Measurements from ENCODE around the gene ATF7IP2.
"Not testable (repeated sequence)": the region's sequence is repeated elsewhere in the genome, so short reads cannot be mapped to it uniquely, and the experiment has no call there.

ATF7IP2 gene

DNA sequence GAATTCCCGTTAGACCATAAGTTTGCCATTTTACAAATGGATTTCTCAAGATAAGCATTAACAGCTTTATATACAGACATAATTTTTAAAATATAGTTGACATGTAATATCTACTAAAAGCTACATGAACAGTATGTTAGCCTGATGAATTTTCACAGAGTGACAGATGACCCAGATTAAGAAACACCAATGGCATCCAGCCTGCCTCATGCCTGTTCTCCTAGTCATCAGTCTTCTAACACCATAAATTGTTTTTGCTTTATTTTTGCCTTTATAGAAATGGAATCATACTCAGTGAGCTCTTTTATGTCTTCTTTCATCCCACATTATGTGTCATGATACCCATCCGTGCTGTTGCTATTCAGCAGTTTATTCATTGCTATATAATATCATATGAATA, 80.0 kb downstream of the ATF7IP2 start:
- no peak for DNase-seq

GRCh38 chr16:10466313-10466712, 80.5 kb downstream of the ATF7IP2 start:
- no peak for DNase-seq

DNA sequence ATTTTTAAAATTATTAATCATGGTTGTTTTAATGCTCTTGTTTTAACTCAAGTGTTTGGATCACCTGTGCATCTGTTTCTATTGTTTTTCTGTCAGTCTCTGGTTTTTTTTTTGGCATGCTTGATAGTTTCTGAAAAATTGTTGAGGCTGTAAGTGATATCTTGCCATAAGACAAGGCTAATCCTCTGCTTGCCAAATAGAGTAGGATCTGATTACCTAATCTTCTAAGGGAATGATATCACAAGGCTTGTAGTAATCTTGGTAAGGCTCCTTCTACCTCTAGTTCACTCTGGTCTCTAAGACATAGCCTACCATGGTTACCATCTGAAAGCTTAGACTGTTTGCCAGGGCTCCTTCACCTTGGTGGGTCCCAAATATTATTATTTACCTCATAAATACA, 81.0 kb downstream of the ATF7IP2 start:
- DNase-seq: no peak

GRCh38 chr16:10476636-10477035, 90.8 kb downstream of the ATF7IP2 start:
- DNase-seq: not testable (repeated sequence)

DNA sequence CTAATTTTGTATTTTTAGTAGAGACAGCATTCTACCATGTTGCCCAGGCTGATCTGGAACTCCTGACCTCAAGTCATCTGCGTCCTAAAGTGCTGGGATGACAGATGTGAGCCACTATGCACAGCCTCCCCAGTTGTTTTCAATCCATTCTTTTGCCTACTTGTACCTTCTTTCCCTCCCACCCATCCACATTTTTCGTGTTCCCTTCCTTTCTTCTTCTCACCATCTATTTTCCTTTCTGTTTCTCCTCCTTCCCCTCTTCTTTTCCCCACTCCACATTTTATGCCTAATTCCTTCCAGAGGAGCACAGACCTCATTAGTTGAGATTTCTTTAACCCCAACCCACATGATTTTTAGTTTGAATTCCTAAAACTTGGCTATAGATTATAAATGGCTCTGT, 94.3 kb downstream of the ATF7IP2 start:
- no peak for DNase-seq

- no peak for DNase-seq
These were observed 99.3 kb downstream of the ATF7IP2 start for GRCh38 chr16:10485159-10485558.

GRCh38 chr16:10485698-10486382, 100.0 kb downstream of the ATF7IP2 start:
- no peak for DNase-seq

DNA sequence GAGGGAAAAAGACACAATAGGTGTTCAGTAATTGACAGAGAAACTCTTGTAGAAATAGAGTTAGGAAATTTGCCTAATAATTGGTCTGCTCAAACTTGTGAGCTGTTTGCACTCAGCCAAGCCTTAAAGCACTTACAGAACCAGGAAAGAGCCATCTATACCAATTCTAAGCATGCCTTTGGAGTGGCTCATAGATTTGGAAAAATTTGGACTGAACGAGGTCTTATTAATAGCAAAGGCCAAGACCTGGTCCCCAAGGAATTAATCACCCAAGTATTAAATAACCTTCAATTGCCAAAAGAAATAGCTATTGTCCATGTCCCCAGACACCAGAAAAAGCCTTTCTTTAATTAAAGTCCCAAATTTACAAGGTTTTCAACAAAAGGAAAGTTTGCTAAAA, 104.3 kb downstream of the ATF7IP2 start:
- DNase-seq: no peak

GRCh38 chr16:10493276-10493675, 107.4 kb downstream of the ATF7IP2 start:
- DNase-seq: no peak

DNA sequence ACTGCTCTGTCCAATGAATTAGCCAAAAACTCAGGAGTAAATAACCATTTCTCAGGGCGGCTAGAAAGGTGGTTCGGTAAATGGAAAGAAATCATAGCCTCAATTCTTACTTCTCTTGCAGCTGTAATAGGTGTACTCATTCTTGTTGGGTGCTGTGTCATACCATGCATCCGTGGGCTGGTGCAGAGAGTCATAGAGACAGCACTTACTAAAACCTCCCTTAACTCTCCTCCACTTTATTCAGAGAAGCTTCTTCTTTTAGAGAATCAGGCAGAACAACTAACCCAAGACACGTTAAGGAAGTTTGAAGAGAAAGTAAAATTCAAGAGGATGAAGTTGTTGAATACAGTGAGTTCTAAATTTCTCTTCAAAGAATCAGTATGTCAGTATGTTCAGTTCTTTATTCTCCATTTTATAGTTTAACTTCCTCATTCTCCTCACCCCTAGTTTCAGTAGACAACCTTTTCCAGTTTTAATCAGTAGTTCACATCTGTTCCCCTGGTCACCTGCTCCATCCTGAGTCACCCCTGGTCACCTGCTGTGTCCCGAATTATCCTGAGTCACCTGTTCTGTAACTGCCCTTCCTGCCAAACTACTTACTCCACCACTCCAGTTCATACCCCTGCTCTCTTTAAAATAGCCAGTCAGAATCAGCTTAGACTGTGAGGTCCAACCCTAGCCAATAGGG, 108.6 kb downstream of the ATF7IP2 start:
- DNase-seq: no peak

- DNase-seq: no peak
These were observed 109.1 kb downstream of the ATF7IP2 start for GRCh38 chr16:10495031-10495345.

- no peak for DNase-seq
These were observed 111.6 kb downstream of the ATF7IP2 start for GRCh38 chr16:10497132-10498101.

DNA sequence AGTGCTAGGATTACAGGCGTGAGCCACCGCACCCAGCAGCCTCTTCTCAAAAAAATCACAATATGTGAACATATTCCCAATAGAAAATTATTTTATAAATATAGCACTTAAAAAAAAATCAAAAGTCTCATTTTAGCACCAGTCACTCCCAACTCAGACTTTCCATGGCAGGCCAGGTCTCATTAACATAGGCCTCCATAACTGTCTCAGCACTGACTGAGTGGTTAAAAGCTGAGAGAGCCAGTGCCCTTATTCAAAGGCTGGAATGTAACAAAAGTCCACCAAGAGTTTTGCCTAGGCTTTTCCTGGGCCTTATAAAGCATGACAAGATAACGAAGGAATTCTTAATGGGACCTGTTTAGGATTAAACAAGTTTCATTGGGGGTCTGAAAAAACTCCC, 114.7 kb downstream of the ATF7IP2 start:
- no peak for DNase-seq

DNA sequence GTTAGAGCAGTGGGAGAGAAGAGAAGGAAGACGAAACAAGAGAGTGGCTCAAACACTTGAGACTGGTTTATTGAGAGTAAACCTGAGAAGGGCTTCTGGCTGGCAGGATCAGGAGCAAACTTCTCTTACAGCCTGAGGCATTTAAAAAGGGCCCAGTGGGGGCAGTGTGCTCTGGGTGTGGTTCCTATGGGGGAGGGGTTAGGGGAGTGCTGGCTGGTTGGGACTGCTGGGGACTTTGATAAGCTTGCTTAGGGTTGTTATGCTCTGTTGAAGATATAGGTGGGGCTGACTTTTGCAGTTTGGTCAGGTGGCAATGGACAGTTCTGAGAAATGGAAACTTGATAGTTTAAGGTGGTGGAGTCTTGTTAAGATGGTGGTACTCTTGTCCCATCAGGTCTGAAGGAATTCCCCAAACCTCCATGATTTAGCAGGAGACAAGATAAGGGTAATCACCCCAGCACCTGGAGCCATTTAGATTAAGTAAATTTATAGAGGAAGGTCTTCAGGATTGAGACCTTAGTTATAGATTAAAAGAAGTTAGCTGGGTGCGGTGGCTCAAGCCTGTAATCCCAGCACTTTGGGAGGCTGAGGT, 115.3 kb downstream of the ATF7IP2 start:
- DNase-seq: no peak

DNA sequence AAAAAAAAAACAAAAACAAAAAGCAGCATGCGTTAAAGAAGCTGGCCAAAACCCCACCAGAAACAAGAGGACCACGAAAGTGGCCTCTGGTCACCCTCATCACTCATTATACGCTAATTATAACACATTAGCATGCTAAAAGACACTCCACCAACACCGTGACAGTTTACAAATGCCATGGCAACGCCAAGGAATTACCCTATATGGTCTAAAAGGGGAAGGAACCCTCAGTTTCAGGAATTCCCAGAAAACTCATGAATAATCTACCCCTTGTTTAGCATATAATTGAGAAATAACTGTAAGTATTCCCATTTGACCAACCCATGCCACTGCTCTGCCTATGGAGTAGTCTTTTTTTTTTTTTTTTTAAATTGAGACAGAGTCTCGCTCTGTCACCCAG, 116.9 kb downstream of the ATF7IP2 start:
- no peak for DNase-seq

- DNase-seq: no peak
These were observed 118.6 kb downstream of the ATF7IP2 start for GRCh38 chr16:10504404-10504885.

DNA sequence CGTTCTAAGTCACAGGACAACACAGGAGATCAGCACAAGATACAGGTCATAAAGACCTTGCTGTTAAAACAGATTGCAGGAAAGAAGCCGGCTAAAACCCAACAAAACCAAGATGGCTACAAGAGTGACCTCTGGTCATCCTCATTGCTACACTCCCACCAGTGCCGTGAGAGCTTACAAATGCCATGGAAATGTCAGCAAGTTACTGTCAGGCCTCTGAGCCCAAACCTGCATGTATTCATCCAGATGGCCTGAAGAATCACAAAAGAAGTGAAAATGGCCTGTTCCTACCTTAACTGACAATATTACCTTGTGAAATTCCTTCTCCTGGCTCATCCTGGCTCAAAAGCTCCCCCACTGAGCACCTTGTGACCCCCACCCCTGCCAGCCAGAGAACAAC, 119.4 kb downstream of the ATF7IP2 start:
- not testable (repeated sequence) for DNase-seq

DNA sequence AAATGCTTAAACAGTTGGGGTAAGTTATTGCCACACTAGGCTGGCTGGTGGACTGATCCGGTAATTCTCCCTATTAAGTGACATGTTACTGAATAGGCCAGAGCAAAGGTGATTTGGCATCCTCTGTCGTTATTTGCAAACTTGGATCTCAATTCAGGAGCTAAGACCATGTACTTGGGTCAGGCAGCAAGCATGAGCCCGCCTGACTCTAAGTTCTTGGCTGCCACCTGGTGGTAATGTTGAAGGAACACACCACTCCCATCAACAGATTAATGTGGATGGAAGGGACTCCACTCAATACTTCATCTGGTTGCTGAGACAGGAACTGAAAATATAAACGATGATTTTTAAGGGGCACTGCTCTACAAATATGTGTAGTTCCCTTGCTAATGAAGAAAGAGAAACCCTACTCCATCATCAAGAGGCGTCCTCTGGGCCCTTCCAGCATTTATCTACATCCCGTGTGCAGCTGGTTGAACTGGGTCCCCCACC, 123.7 kb downstream of the ATF7IP2 start:
- peak; percentile 57 for DNase-seq

- no peak for DNase-seq
These were observed 124.4 kb downstream of the ATF7IP2 start for GRCh38 chr16:10510279-10510678.

DNA sequence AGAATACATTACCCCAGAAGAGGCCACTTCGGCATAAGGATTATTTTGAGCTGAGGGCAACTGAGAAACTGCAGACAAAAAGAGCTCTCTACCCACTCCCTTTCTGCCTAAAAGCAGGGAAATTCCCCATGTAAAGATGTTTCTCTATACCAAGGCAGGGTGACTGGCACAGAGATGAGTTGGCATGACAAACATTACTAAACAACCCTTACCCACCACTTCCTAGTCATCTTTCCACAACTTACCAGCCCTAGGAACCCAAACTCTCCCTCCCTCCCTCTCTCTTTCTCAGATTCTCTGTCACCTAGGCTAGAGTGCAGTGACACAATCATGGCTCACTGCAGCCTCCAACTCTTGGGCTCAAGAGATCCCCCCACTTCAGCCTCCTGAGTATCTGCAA, 126.0 kb downstream of the ATF7IP2 start:
- DNase-seq: peak; percentile 26

DNA sequence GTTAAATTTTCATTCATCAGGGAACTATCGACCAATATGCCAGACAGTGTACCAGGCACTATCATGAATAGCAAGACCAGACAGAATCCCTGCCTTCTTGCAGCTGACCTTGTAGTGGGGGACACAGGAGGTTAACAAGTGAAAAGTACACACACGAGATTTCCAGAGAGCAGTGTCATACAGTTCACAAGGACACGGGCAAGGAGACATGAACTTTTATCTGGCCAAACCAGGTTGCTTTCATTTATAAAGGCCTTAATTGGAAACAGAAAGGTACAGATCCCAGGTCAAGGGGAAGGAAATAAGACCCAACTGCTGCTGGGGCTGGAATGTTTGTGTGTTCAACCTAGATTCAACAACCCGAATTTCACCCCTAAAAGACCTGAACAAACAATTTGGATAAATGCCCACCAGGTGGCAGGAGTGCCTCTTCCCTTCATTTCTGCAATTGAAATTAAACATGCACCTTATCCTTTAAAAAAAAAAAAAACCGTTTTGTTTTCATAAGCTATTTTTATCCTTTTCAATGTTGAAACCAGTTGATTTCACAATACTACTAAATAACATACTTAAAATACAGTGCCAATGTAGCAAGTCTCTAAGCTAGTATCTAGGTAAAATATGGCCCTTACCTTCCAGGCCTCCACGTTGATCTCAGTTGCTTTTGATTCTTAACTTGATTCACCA, 128.7 kb downstream of the ATF7IP2 start:
- DNase-seq: peak; percentile 41

GRCh38 chr16:10517868-10518267, 132.0 kb downstream of the ATF7IP2 start:
- no peak for DNase-seq
